NCI-H128 (cell line): ENCODE data around the gene HCK.

Experiments
- DNase-seq: peaks from one replicate; lab custom pipeline; 2025; ENCODE audit not compliant: unreplicated experiment; lab: John Stamatoyannopoulos, UW

HCK gene

GRCh38 chr20:32057656-32058184 is 5.7 kb downstream of the HCK start:
- no peak for DNase-seq

- DNase-seq, result no peak
These were observed 7.1 kb downstream of the HCK start for GRCh38 chr20:32059189-32059588.

- DNase-seq, result no peak
These were observed 10.7 kb downstream of the HCK start for GRCh38 chr20:32062776-32063170.

- no peak for DNase-seq
These were observed 11.7 kb downstream of the HCK start for GRCh38 chr20:32063695-32064094.

GRCh38 chr20:32064667-32065066 is 12.6 kb downstream of the HCK start:
- DNase-seq, result no peak

GRCh38 chr20:32067234-32067821 is 15.3 kb downstream of the HCK start:
- DNase-seq, result no peak

- DNase-seq, result no peak
These were observed 16.1 kb downstream of the HCK start for GRCh38 chr20:32068174-32068573.

- DNase-seq, result no peak
These were observed 17.7 kb downstream of the HCK start for GRCh38 chr20:32069711-32070110.

- DNase-seq, result no peak
These were observed 18.2 kb downstream of the HCK start for GRCh38 chr20:32070282-32070681.

GRCh38 chr20:32070690-32071213 is 18.7 kb downstream of the HCK start:
- DNase-seq, result no peak

- no peak for DNase-seq
These were observed 19.5 kb downstream of the HCK start for GRCh38 chr20:32071395-32072167.

- DNase-seq, result no peak
These were observed 20.2 kb downstream of the HCK start for GRCh38 chr20:32072168-32072750.

- no peak for DNase-seq
These were observed 23.5 kb downstream of the HCK start for GRCh38 chr20:32075534-32075933.

GRCh38 chr20:32077190-32077589 is 25.1 kb downstream of the HCK start:
- no peak for DNase-seq

GRCh38 chr20:32078322-32078721 is 26.3 kb downstream of the HCK start:
- no peak for DNase-seq

GRCh38 chr20:32078791-32079190 is 26.7 kb downstream of the HCK start:
- no peak for DNase-seq

GRCh38 chr20:32079655-32080109 is 27.6 kb downstream of the HCK start:
- no peak for DNase-seq

GRCh38 chr20:32080783-32081182 is 28.7 kb downstream of the HCK start:
- no peak for DNase-seq

- DNase-seq, result no peak
These were observed 31.4 kb downstream of the HCK start for GRCh38 chr20:32083469-32083868.

- DNase-seq, result no peak
These were observed 35.0 kb downstream of the HCK start for GRCh38 chr20:32087070-32087469.

GRCh38 chr20:32088759-32089158 is 36.7 kb downstream of the HCK start:
- DNase-seq, result no peak
